Suprapubic skin (tissue), 4 donors: ENCODE data around the gene HSPA1L. TPM values are rescaled to one million over a fixed set of nuclear protein-coding genes. Genes with fewer than 3 reads are reported as not detected.
"Not testable (repeated sequence)": the region's sequence is repeated elsewhere in the genome, so short reads cannot be mapped to it uniquely, and the experiment has no call there.

ENCODE experiments used
- DNase-seq, 2 donors: peaks; one replicate each; pipeline ENCODE4 v3.0.0-alpha.2; 2019; ENCODE audit warnings: low spot score in 2 of 2
- H3K27ac ChIP-seq: fragments of 200-600 bp; sonication (generic); one replicate; pipeline ENCODE4 v1.5.1; 2019
- H3K27me3 ChIP-seq: fragments of 200-600 bp; sonication (generic); one replicate; pipeline ENCODE4 v1.5.1; 2019
- H3K36me3 ChIP-seq: fragments of 200-600 bp; sonication (generic); one replicate; pipeline ENCODE4 v1.5.1; 2019
- H3K4me1 ChIP-seq: fragments of 200-600 bp; sonication (generic); one replicate; pipeline ENCODE4 v1.5.1; 2019
- H3K4me3 ChIP-seq: fragments of 200-600 bp; sonication (generic); one replicate; pipeline ENCODE4 v1.5.1; 2019; ENCODE audit warnings: mild to moderate bottlenecking
- H3K9me3 ChIP-seq: fragments of 200-600 bp; sonication (generic); one replicate; pipeline ENCODE4 v1.5.1; 2019
- CTCF ChIP-seq, 2 donors: fragments of 200-600 bp in 1 of 2; fragments of 450-650 bp in 1 of 2; sonication (generic) in 1 of 2; IDR thresholded peaks; one replicate each; pipeline ENCODE4 v1.5.1; 2016 to 2019; ENCODE audit warnings: antibody characterized with exemption in 2 of 2, mild to moderate bottlenecking in 1 of 2, moderate library complexity in 1 of 2
- EP300 ChIP-seq: sonication (generic); formaldehyde crosslinking; IDR thresholded peaks from one replicate; pipeline ENCODE4 v1.6.1; 2017; ENCODE audit warnings: antibody characterized with exemption
- POLR2A ChIP-seq, 2 donors: fragments of 450-650 bp; IDR thresholded peaks; one replicate each; pipeline ENCODE4 v1.6.1; 2017; ENCODE audit warnings: antibody characterized with exemption in 2 of 2, mild to moderate bottlenecking in 2 of 2, moderate library complexity in 2 of 2
- POLR2AphosphoS5 ChIP-seq, 3 donors: sonication (generic); formaldehyde crosslinking; IDR thresholded peaks; one replicate each; pipeline ENCODE4 v1.6.1; 2017; ENCODE audit warnings: antibody characterized with exemption in 3 of 3
- WGBS: methylation state at CpG from one replicate; pipeline ENCODE4 v1.1.5; 2018; 5-methylcytosine and 5-hydroxymethylcytosine counted together
- total RNA-seq, 4 donors: library from RNA; depleted of rRNA; stranded (reverse); fragments of >200 nt; gene quantifications; one replicate each; pipeline ENCODE4 v1.1.0, GENCODE V29; 2016

Gene HSPA1L
- total RNA-seq, 4 donors from 2014 or later: 0.83 to 3.1 (median 1.8) TPM

DNA sequence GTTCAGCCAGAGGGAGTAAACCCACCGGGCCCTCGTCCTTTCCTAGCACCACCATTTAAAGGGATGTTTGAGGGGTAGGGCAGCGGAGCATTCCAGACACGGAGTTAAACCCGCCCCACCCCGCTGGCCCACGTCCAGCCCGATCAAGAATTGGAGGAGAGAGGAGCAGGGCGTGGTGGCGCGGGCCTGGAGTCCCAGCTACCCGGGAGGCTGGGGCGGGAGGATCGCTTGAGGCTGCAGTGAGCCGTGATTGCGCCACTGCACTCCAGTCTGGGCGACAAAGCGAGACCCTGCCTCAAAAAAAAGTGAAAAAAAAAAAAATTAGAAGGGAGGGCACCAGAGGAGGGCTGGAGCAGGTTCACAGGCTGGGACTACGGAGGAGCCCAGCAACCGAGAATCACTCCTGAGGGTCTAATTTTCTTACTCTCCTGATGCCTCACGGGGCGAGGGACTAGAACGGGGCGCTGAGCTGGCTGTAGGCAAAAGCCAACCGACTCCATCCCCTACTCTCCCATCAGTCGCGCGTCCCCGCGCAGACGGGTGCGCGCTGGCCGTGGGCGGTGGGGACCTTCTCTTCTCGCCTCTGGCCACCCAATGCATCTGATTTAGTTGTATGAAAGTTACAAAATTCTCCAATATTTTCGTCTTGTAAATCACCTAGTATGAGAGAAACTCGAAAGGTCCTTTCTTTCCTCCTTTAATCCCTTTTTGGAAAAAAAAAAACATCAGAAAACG lies 6.4 kb upstream of the HSPA1L start:
- no peak for TF ChIP-seq POLR2A (IDR thresholded peaks at IDR 0.05)
- no peak for TF ChIP-seq EP300
- no peak for TF ChIP-seq CTCF (IDR thresholded peaks at IDR 0.05)
- no peak for TF ChIP-seq POLR2AphosphoS5 (IDR thresholded peaks at IDR 0.05)
- Histone ChIP-seq H3K27ac (peak overlapping the region; percentile 96), H3K4me1 (peaks cover 85% of the 10 kb centered on the region), H3K36me3 (no peaks in the 10 kb centered on the region), H3K9me3 (no peaks in the 10 kb centered on the region), H3K4me3 (peak overlapping the region; percentile 61), H3K27me3 (no peaks in the 10 kb centered on the region)
- 2% methylated on average over 39 of the region's 39 CpGs for WGBS
- DNase-seq: peak; percentile 89 to 91

DNA sequence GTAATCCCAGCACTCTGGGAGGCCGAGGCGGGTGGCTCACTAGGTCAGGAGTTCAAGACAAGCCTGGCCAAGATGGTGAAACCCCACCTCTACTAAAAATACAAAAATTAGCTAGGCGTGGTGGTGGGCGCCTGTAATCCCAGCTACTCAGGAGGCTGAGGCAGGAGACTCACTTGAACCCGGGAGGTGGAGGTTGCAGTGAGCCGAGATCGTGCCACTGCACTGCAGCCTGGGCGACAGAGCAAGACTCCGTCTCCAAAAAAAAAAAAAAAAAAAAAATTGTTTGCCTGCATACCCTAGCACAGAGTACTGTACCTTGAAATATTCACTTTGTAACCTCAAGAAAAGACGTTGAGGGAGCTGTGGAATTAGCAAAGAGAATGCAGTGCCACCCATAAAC lies 5.3 kb upstream of the HSPA1L start:
- not testable (repeated sequence) for H3K36me3 ChIP-seq, DNase-seq, H3K9me3 ChIP-seq, H3K4me3 ChIP-seq, H3K27me3 ChIP-seq
- WGBS: 65% methylated on average over 10 of the region's 10 CpGs
- H3K27ac ChIP-seq: peak overlapping the region; percentile 96
- H3K4me1 ChIP-seq: peaks cover 74% of the 10 kb centered on the region

GRCh38 chr6:31819871-31820299 lies 4.8 kb upstream of the HSPA1L start:
- no peaks in the 10 kb centered on the region for H3K27me3 ChIP-seq
- H3K27ac ChIP-seq: peak overlapping the region; percentile 59
- H3K4me1 ChIP-seq: peaks cover 72% of the 10 kb centered on the region
- TF ChIP-seq POLR2AphosphoS5 (IDR thresholded peaks at IDR 0.05) (no peak), POLR2A (IDR thresholded peaks at IDR 0.05) (no peak), EP300 (no peak), CTCF (IDR thresholded peaks at IDR 0.05) (no peak)
- no peaks in the 10 kb centered on the region for H3K36me3 ChIP-seq
- no peak for DNase-seq
- peak overlapping the region; percentile 58 for H3K4me3 ChIP-seq
- no peaks in the 10 kb centered on the region for H3K9me3 ChIP-seq

- H3K36me3 ChIP-seq, H3K9me3 ChIP-seq, DNase-seq, H3K27me3 ChIP-seq: not testable (repeated sequence)
- Histone ChIP-seq H3K4me3 (peak overlapping the region; percentile 58), H3K27ac (peak overlapping the region; percentile 77), H3K4me1 (peaks cover 68% of the 10 kb centered on the region)
- 30% methylated on average over 8 of the region's 8 CpGs for WGBS
Observed at GRCh38 chr6:31817929-31818511, 2.9 kb upstream of the HSPA1L start.

DNA sequence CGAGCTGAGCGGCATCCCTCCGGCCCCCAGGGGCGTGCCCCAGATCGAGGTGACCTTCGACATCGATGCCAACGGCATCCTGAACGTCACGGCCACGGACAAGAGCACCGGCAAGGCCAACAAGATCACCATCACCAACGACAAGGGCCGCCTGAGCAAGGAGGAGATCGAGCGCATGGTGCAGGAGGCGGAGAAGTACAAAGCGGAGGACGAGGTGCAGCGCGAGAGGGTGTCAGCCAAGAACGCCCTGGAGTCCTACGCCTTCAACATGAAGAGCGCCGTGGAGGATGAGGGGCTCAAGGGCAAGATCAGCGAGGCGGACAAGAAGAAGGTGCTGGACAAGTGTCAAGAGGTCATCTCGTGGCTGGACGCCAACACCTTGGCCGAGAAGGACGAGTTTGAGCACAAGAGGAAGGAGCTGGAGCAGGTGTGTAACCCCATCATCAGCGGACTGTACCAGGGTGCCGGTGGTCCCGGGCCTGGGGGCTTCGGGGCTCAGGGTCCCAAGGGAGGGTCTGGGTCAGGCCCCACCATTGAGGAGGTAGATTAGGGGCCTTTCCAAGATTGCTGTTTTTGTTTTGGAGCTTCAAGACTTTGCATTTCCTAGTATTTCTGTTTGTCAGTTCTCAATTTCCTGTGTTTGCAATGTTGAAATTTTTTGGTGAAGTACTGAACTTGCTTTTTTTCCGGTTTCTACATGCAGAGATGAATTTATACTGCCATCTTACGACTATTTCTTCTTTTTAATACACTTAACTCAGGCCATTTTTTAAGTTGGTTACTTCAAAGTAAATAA lies 2.2 kb upstream of the HSPA1L start:
- peak overlapping the region; percentile 77 for H3K27ac ChIP-seq
- not testable (repeated sequence) for DNase-seq, H3K27me3 ChIP-seq, H3K36me3 ChIP-seq, H3K9me3 ChIP-seq
- 34% methylated on average over 11 of the region's 37 CpGs for WGBS
- H3K4me1 ChIP-seq: peaks cover 66% of the 10 kb centered on the region
- peak overlapping the region; percentile 58 for H3K4me3 ChIP-seq

GRCh38 chr6:31814677-31815024 lies 432 bp downstream of the HSPA1L start:
- Histone ChIP-seq H3K27ac (peak overlapping the region; percentile 98), H3K4me1 (peaks cover 44% of the 10 kb centered on the region), H3K36me3 (no peaks in the 10 kb centered on the region), H3K27me3 (no peaks in the 10 kb centered on the region), H3K9me3 (no peaks in the 10 kb centered on the region), H3K4me3 (peak overlapping the region; percentile 72)
- 0% methylated on average over 13 of the region's 13 CpGs for WGBS
- TF ChIP-seq POLR2A (IDR thresholded peaks at IDR 0.05) (peak in 1 of 2 donors; percentile 46), EP300 (no peak), CTCF (IDR thresholded peaks at IDR 0.05) (no peak), POLR2AphosphoS5 (IDR thresholded peaks at IDR 0.05) (peak in 2 of 3 donors; percentile 12 to 46)
- peak; percentile 98 for DNase-seq
